K562 (cell line): ENCODE measurements around the gene PPDPF. TPM values are rescaled to one million over a fixed set of nuclear protein-coding genes. Genes with fewer than 3 reads are reported as not detected.
A peak's percentile ranks its signal among the peaks of the same experiment; 100 is the strongest.

Experiments used
- ATF7 ChIP-seq: fragments of 450-650 bp; IDR thresholded peaks from 2 replicates; pipeline ENCODE4 v1.7.1; 2014; ENCODE audit warnings: mild to moderate bottlenecking, moderate library complexity
- ETS2 ChIP-seq: IDR thresholded peaks from 2 replicates; pipeline ENCODE4 v1.6.1; 2016; ENCODE audit warnings: borderline replicate concordance, missing genetic modification characterization, mild to moderate bottlenecking, moderate library complexity, missing compliant biosample characterization; ENCODE audit not compliant: poor library complexity, severe bottlenecking
- NKRF ChIP-seq: fragments of 450-650 bp; IDR thresholded peaks from 2 replicates; pipeline ENCODE4 v1.6.1; 2016; ENCODE audit warnings: borderline replicate concordance
- NRF1 ChIP-seq, 2 experiments: fragments of 450-650 bp; IDR thresholded peaks in 1 of 2; conservative IDR thresholded peaks in 1 of 2; 2 replicates each; pipeline ENCODE4 v1.6.1; 2014; ENCODE audit warnings: mild to moderate bottlenecking in 2 of 2
- ZBTB40 ChIP-seq, 2 experiments: fragments of 450-650 bp in 1 of 2; sonication (generic) in 1 of 2; formaldehyde crosslinking in 1 of 2; IDR thresholded peaks; 2 replicates each; pipeline versions ENCODE4 v1.7.1 to v1.9.0; 2016 to 2022; ENCODE audit warnings: inconsistent platforms in 1 of 2, mild to moderate bottlenecking in 1 of 2, missing genetic modification reagents in 1 of 2
- ZBTB43 ChIP-seq: sonication (generic); formaldehyde crosslinking; IDR thresholded peaks from 2 replicates; pipeline ENCODE4 v1.8.0; 2023; ENCODE audit warnings: mild to moderate bottlenecking, missing genetic modification reagents
- polyA plus RNA-seq, 8 experiments: library from polyadenylated mRNA; depleted of rRNA in 4 of 8; stranded (reverse) in 5 of 8; unstranded in 3 of 8; fragments of >200 nt; fragmentation: Nextera tagmentation in 2 of 8; fragmentation: Illumina TruSeq in 1 of 8; extraction: Ambion mirVana in 2 of 8; extraction: Trizol in 1 of 8; gene quantifications; 2 replicates each; pipeline versions ENCODE4 v1.2.1 to v1.2.3, GENCODE V29; 2011 to 2014; ENCODE audit warnings: inconsistent platforms in 1 of 8, missing spikeins in 1 of 8
- total RNA-seq, 7 experiments: library from RNA; depleted of rRNA in 6 of 7; stranded (reverse); fragments of >200 nt in 6 of 7; fragmentation: Illumina TruSeq in 2 of 7; extraction: Trizol in 2 of 7; gene quantifications; 2 replicates each; pipeline versions ENCODE4 v1.2.1 to v1.2.3, GENCODE V29; 2011 to 2021; ENCODE audit warnings: low replicate concordance in 1 of 7
- TF ChIP-seq, protein P1 (sequence below): fragments of 450-650 bp; IDR thresholded peaks from 2 replicates; pipeline ENCODE4 v1.6.1; 2017; ENCODE audit warnings: antibody characterized with exemption
- TF ChIP-seq, protein P2 (sequence below): fragments of 450-650 bp; formaldehyde crosslinking; IDR thresholded peaks from 2 replicates; pipeline ENCODE4 v1.4.0; 2020; ENCODE audit warnings: mild to moderate bottlenecking, moderate library complexity

The PPDPF gene
- total and polyA plus RNA-seq, 9 of the 15 experiments (the other 6 are each of a cell fraction or from before 2014, with no cell fraction given) = 0.77 to 233 (median 10.5) TPM

DNA sequence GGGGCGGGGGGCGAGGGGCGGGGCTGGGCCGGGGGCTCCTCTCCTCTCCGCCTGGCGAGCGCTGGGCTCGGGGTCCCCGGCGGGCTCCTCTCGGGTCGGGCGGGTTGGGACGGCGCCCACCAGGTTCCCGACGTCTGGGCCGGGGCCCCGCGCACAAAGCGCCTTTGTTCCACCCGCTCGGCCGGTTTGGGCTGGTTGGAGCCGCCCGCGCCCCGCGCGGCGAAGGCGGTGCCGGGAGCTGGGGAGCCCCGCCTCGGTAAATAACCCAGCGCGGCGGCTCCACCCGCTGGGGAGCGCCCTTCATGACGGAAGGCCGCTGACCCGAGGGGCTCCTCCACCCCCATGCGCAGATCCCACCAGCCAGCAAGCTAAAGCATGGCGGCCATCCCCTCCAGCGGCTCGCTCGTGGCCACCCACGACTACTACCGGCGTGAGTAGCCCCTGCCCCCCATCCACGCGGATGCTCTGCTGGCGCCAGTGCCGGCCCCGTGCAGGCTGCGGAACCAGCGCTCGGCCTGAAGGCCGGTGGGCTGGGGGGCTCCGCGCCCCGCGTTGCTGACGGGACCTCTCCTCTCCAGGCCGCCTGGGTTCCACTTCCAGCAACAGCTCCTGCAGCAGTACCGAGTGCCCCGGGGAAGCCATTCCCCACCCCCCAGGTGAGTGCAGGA is 503 bp downstream of the PPDPF start (continued):
- TF ChIP-seq ZBTB40 (IDR thresholded peaks at IDR 0.05) (0 out of 2 replicates have a peak, but pooled peaks have one; percentile 40), ZBTB40 (CRISPR knock-in tag; IDR thresholded peaks at IDR 0.05) (no peak), ETS2 (tag) (no peak), NRF1 (conservative IDR thresholded peaks at IDR 0.05 in 1 of 2, IDR thresholded peaks at IDR 0.05 in 1 of 2) (no peak; a peak in 2 of 4 replicates), NKRF (0 out of 2 replicates have a peak, but pooled peaks have one; percentile 42), ZBTB43 (no peak), ATF7 (no peak)
- TF ChIP-seq, protein P1, sequence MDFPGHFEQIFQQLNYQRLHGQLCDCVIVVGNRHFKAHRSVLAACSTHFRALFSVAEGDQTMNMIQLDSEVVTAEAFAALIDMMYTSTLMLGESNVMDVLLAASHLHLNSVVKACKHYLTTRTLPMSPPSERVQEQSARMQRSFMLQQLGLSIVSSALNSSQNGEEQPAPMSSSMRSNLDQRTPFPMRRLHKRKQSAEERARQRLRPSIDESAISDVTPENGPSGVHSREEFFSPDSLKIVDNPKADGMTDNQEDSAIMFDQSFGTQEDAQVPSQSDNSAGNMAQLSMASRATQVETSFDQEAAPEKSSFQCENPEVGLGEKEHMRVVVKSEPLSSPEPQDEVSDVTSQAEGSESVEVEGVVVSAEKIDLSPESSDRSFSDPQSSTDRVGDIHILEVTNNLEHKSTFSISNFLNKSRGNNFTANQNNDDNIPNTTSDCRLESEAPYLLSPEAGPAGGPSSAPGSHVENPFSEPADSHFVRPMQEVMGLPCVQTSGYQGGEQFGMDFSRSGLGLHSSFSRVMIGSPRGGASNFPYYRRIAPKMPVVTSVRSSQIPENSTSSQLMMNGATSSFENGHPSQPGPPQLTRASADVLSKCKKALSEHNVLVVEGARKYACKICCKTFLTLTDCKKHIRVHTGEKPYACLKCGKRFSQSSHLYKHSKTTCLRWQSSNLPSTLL = no peak
- TF ChIP-seq, protein P2, sequence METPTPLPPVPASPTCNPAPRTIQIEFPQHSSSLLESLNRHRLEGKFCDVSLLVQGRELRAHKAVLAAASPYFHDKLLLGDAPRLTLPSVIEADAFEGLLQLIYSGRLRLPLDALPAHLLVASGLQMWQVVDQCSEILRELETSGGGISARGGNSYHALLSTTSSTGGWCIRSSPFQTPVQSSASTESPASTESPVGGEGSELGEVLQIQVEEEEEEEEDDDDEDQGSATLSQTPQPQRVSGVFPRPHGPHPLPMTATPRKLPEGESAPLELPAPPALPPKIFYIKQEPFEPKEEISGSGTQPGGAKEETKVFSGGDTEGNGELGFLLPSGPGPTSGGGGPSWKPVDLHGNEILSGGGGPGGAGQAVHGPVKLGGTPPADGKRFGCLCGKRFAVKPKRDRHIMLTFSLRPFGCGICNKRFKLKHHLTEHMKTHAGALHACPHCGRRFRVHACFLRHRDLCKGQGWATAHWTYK (CRISPR knock-in tag) = peak; percentile 70; the same call in 1 of the 2 replicates
